Measurements from ENCODE around the gene FAM131A. TPM values are rescaled to one million over a fixed set of nuclear protein-coding genes. Genes with fewer than 3 reads are reported as not detected.

FAM131A gene
- total RNA-seq, 2 experiments from 2014 or later: 2.1 to 3.4 TPM

DNA sequence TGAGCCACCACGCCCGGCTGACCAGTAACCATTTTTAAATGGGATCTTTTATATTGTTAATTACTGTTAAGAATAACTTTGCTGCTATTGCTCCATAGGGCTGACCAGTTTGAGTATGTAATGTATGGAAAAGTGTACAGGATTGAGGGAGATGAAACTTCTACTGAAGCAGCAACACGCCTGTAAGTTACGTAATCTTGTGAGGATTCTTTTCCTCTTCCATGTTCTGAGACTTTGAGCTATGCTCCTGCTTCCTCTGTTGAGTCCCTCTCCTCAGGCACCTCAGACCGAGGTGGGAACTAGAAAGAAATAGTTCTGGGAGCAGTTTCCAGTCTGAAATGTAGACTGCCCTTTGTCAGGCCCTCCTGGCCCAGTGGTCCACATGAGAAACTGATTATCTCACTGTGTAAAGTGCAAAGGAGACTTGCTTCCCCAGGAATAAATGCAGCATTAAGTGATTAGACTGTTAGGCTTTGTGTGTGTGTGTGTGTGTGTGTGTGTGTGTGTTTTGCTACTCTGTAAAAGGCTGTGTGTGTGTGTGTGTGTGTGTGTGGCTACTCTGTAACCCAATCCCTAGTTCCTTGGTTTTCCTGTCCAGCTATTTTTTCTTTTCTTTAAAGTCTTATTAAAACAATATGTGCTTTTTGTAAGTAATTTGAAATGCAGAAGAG lies 29.4 kb downstream of the FAM131A start:
- DNase-seq: no peak
- Mint-ChIP-seq H3K9me3 (no peaks in the 10 kb centered on the region), H3K4me1 (peaks cover 34% of the 10 kb centered on the region), H3K27ac (peak overlapping the region; percentile 74), H3K27me3 (peaks cover 4% of the 10 kb centered on the region), H3K4me3 (no peak overlapping the region), H3K36me3 (peaks cover 41% of the 10 kb centered on the region)

DNA sequence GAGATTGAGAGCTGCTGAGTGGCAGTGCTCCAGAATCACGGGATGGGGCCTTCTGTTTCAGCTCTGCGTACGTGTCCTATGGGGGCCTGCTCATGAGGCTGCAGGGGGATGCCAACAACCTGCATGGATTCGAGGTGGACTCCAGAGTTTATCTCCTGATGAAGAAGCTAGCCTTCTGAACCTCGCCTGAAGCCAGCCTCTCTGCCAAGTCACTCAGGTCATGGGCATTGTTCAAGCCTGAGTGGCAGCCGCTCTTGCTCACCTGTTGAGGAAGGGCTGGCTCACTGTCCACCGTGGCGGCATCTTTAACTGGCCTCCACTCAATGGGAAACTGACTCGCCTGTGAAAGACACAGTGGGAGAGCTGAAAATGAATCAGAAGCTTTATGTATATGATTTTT lies 30.7 kb downstream of the FAM131A start:
- Mint-ChIP-seq H3K4me3 (no peak overlapping the region), H3K4me1 (peaks cover 34% of the 10 kb centered on the region), H3K36me3 (peaks cover 41% of the 10 kb centered on the region), H3K27ac (no peak overlapping the region), H3K9me3 (no peaks in the 10 kb centered on the region), H3K27me3 (peaks cover 3% of the 10 kb centered on the region)
- DNase-seq: no peak

DNA sequence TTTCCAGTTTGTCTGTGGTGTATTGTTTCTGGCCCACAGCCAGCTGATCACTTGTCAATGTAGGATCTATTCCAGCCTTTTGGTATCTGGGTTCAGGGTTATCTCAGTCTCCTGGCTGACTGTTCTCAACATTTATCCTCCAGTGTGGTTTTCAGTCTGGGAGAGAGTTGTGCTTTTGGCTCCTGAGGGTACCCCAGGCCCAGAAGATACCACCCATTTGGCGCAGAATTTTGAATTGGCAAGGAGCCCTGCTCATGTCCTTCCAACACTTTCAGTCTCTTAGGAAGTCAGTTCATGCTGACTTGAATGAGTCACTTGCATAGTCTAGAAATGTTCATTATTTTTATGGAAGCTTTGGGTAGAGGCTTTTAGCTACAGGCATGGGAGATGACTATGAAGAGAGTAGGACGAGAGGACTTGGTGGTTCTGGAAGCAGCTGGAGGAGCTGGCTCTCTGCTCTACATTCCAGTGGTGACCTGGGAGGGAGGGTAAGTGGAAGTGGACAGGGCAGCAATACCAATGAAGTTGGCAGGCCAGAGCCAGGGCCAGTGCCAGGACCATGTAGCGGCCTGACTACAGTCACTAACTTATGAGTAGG lies 31.3 kb downstream of the FAM131A start:
- Mint-ChIP-seq H3K27me3 (no peaks in the 10 kb centered on the region), H3K4me1 (peaks cover 32% of the 10 kb centered on the region), H3K9me3 (no peaks in the 10 kb centered on the region), H3K36me3 (peaks cover 35% of the 10 kb centered on the region), H3K4me3 (no peak overlapping the region), H3K27ac (no peak overlapping the region)
- no peak for DNase-seq

DNA sequence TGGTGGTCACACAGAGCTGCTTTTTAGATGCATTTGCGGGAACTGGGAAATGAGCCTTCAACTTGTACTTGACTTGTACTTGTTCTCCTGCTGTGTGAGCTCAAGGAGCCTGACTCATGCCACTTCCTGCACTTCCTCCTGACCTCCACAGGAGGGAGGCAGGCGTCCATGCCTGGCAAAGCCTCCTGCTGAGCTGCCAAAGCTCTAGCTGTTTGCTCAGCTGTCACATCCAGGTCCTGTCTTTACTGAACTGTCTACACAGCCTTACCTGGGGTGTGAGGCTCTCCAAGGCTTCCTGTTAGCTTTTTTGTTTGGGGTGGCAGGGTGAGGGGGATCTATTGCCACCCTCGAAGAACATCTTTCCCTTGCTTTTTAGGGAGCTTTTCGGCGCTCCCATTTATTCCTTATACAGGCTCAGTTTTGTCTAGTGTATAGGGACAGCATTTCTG lies 34.2 kb downstream of the FAM131A start:
- H3K9me3 Mint-ChIP-seq: no peaks in the 10 kb centered on the region
- H3K36me3 Mint-ChIP-seq: peaks cover 15% of the 10 kb centered on the region

DNA sequence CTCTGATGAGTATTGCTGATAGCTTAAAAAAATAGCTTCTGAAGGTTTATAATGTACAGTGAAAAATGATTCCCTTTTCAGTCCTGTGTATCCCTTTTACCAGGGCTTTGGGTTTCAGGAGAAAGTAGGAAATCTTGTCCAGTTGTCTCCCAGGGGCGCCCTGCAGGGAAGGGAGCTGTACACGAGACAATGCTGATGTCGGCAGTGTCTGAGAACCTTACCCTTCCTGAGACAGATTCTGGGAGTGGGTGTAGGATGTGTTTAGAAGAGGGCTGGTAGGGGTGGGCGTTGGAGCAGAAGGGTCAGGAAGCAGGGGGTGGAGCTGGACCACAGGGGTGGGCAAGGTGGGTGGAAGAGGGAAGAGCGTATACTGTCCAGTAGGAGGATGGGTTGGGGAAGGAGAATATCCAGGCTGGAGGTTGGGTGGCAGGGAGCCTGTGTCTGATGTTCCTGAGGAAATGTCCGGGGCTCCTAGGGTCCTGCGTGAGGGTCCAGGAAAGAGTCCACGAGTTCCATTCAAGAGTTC lies 35.0 kb downstream of the FAM131A start:
- Mint-ChIP-seq H3K4me1 (peaks cover 12% of the 10 kb centered on the region), H3K9me3 (no peaks in the 10 kb centered on the region), H3K27me3 (peaks cover 5% of the 10 kb centered on the region), H3K27ac (no peak overlapping the region), H3K4me3 (no peak overlapping the region), H3K36me3 (peaks cover 8% of the 10 kb centered on the region)
- DNase-seq: no peak

More for the DNA sequence above, 34.2 kb downstream of the FAM131A start:
- Mint-ChIP-seq H3K4me1 (peaks cover 15% of the 10 kb centered on the region), H3K4me3 (no peak overlapping the region), H3K27me3 (peaks cover under 1% of the 10 kb centered on the region), H3K27ac (no peak overlapping the region)
- DNase-seq: peak; percentile 66

DNA sequence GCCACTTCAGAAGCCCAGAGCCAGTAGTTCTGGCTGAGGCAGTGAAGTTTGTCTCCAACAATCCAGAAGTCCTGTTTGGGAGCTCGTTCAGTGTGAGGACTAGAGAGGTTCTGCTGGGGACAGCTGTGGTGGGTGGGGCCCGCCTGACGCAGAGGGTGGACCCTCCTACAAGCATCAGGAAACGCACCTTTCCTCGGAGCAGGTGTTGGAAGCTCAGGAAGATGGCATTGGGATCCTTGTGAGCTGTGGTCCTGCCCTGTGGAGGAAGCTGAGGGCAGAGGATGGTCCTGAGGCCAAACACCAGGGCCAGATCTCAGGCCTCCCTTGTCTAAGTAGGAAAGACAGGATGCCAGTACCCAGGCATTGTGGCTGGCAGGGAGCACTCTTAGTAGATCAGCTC lies 35.5 kb downstream of the FAM131A start:
- Mint-ChIP-seq H3K4me1 (peaks cover 11% of the 10 kb centered on the region), H3K9me3 (no peaks in the 10 kb centered on the region), H3K4me3 (no peak overlapping the region), H3K27ac (no peak overlapping the region), H3K36me3 (peaks cover 8% of the 10 kb centered on the region), H3K27me3 (peaks cover 11% of the 10 kb centered on the region)
- DNase-seq: no peak

DNA sequence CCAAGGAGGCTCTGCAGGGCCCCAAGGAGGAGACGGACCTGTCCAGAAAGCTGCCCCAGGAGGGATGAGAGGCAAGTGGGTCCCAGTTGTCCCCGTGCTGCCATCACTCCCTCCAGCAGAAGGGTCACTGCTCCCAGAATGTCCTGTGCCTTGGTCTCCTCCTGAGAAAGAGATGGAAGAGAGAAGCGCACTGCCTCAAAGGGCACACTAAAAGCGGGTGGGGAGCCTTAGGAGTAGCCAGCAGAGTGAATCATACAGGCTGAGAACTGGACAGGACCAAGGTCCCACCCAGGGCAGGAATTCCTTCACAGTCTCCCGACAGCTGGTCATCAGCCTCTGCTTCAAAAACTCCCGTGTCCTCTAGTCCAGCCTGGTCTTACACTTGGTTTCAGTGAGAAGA lies 36.0 kb downstream of the FAM131A start:
- H3K27ac Mint-ChIP-seq: no peak overlapping the region
- no peak overlapping the region for H3K4me3 Mint-ChIP-seq
- DNase-seq: no peak
- H3K36me3 Mint-ChIP-seq: peaks cover 8% of the 10 kb centered on the region
- peaks cover 9% of the 10 kb centered on the region for H3K4me1 Mint-ChIP-seq
- H3K27me3 Mint-ChIP-seq: peaks cover 16% of the 10 kb centered on the region
- no peaks in the 10 kb centered on the region for H3K9me3 Mint-ChIP-seq

DNA sequence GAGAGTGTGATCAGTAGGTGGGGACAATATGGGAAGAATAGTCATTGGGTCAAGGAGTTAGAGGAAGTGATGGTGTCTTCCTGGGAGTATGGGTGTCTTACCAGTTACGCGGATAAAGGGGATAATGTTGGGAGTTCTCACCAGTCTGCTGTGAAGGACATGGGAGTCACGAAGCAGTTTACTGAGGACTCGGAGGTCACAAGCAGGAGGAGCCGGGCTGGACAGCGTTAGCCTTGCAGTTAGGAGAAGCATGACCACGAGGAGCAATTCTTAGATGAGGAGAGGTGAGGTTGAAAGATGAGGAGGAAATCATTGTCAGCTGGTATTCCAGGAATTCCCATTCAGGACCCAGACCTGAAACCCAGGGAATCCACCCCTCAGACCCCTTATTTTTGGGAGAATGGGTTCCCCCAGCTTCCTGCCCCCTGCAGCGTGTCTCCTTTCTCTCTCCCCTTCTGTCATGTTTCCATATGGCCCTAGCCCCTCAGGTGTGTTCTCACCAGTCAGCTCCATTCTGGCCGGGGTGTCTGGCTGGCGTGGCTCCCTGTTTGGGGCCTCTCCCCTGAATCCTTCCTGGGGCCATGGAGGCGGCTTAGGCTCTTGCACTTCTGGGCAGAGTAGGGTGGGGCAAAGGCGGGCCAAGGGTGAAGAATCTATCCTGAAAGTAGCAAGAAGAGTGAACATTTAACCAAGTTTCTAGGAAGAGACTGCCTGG lies 38.5 kb downstream of the FAM131A start:
- Mint-ChIP-seq H3K36me3 (no peaks in the 10 kb centered on the region), H3K4me1 (peaks cover 5% of the 10 kb centered on the region), H3K27me3 (peaks cover 31% of the 10 kb centered on the region), H3K9me3 (no peaks in the 10 kb centered on the region), H3K27ac (no peak overlapping the region), H3K4me3 (no peak overlapping the region)
- no peak for DNase-seq

DNA sequence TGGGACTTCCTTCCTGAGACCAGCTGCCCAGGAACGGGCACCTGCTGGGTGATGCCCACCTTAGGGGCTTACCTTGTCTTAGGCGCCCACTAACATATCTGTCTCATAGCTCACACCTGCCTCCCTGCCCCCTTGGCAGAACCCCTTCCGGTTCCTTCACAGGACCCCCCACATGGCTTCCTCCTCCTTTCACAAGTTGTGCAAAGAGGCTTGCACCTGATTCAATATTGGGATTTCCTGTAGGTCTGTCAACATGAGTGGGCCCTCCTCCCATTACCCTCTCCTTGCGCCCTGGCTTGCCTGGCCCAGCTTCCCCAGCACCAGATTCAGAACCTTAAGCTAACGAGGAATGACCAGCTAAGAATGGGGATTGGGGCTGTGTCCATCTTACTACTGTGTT lies 40.0 kb downstream of the FAM131A start:
- peaks cover 4% of the 10 kb centered on the region for H3K4me1 Mint-ChIP-seq
- no peaks in the 10 kb centered on the region for H3K9me3 Mint-ChIP-seq
- H3K27ac Mint-ChIP-seq: no peak overlapping the region
- no peak for DNase-seq
- H3K36me3 Mint-ChIP-seq: no peaks in the 10 kb centered on the region
- no peak overlapping the region for H3K4me3 Mint-ChIP-seq
- H3K27me3 Mint-ChIP-seq: peaks cover 45% of the 10 kb centered on the region

DNA sequence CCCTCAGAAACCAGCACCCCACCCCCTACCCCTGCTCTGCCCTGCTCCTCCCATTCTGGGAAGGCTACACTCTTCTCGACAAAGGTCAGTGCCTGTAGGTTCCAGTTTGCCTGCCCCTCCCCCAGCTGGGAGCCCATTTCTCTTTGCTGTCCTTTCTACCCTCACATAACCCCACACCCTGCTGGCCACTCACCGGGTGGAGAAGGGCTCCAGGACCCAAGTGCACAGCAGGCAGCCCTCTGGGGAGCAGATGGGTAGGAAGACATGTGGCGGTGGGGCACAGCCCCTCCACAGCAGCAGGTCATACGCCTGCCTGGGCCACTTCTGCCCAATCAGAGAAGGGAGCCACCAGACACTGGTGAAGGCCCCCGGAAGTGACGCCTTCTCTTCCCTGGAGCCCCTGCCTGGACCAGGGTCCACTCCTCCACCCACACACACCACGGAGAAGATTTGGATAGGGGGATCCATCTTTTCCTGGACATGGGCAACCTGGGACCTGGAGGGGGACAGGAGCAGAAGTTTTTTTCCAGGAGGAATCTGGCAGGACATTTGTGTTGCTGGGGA lies 40.6 kb downstream of the FAM131A start, which contains the start of gene THPO:
Gene THPO (minus strand): TSS at position 326 of the 564 bp plus-strand sequence. CDS start 1,948 bp downstream, outside the sequence.
- DNase-seq: no peak
- no peaks in the 10 kb centered on the region for H3K36me3 Mint-ChIP-seq
- H3K9me3 Mint-ChIP-seq: no peaks in the 10 kb centered on the region
- H3K27ac Mint-ChIP-seq: no peak within 1 kb of the TSS
- peaks cover 51% of the 10 kb centered on the region for H3K27me3 Mint-ChIP-seq
- H3K4me3 Mint-ChIP-seq: no peak within 1 kb of the TSS
- H3K4me1 Mint-ChIP-seq: peaks cover 4% of the 10 kb centered on the region

DNA sequence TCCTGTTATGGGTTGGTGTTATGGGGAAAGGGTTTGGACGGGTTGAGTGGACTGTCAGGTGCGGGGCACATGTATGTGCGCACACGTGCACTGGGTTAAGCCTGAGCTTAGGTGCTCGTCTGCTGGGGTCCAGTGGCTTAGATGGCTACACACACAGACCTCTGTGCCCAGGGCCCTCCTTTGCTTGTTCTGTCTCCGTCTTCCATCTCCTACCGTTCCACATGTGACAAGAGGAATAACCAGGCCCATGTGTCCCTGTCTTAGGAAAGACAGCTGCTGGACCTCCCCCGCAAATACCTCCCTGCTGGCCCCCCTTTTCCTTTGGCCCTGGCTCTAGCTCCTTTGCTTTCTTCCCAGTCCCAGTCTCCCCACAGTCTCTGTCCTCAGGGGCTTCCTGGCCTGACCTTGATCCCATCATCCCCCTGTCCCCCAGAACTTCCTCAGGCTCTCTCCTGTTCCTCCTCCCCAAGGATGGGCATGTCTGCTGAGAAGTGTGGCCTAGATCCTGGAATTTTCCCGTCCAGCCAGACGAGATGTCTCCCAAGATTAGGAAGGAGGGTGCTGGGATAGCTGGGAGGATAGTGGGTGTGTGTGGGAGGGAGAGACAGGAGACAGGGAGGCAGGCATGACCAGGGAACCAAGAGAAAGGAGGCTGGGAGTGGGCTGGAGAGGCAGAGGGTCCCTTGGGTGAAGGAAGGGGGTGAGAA lies 41.4 kb downstream of the FAM131A start:
- peaks cover 4% of the 10 kb centered on the region for H3K4me1 Mint-ChIP-seq
- H3K27ac Mint-ChIP-seq: no peak overlapping the region
- H3K27me3 Mint-ChIP-seq: peaks cover 58% of the 10 kb centered on the region
- no peaks in the 10 kb centered on the region for H3K36me3 Mint-ChIP-seq
- H3K9me3 Mint-ChIP-seq: no peaks in the 10 kb centered on the region
- no peak for DNase-seq
- peak overlapping the region; percentile 60 for H3K4me3 Mint-ChIP-seq

DNA sequence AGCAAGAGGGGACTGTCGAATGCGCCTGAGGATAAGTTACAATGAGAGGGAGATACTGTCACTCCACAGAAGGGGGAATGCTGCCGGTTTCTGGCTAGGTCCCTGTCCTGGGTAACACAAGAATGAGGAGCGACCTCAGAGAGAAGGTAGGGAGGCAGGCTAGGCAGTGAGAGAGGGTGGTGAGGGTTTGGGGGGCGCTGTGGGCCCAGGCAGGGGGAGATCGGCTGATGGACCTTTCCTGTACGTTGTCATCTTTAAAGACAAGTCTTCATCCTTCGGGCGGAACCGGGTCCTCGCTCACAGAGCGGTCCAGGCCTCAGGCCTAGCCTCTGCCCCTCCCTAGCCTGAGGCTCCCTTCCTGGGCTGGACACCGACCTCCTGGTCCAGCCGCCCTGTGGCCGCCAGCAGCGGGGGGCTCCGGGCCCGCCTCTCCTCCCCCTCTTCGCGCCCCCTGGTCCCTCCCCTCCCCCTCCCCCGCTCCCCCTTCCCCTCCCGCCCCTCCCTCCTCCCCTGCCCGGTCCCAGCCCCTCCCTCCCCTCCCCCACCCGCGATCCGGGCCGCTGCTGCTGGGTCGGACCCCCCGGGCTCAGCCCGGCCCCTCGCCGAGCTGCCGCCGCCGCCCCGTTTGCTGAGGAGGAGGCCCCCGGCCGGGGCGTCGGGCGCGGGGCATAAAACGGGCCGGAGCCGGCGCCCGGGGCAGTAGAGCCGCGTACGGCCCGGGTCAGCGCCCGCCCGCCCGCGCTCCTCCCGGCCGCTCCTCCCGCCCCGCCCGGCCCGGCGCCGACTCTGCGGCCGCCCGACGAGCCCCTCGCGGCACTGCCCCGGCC lies 42.2 kb downstream of the FAM131A start, which contains the start of gene CHRD:
Gene CHRD (plus strand): TSS at position 697 of the 827 bp plus-strand sequence. CDS start 265 bp downstream, outside the sequence.
- Mint-ChIP-seq H3K4me3 (peak within 1 kb of the TSS; percentile 60), H3K36me3 (no peaks in the 10 kb centered on the region), H3K27me3 (peaks cover 65% of the 10 kb centered on the region), H3K9me3 (no peaks in the 10 kb centered on the region), H3K27ac (no peak within 1 kb of the TSS), H3K4me1 (peaks cover 4% of the 10 kb centered on the region)
- no peak for DNase-seq

DNA sequence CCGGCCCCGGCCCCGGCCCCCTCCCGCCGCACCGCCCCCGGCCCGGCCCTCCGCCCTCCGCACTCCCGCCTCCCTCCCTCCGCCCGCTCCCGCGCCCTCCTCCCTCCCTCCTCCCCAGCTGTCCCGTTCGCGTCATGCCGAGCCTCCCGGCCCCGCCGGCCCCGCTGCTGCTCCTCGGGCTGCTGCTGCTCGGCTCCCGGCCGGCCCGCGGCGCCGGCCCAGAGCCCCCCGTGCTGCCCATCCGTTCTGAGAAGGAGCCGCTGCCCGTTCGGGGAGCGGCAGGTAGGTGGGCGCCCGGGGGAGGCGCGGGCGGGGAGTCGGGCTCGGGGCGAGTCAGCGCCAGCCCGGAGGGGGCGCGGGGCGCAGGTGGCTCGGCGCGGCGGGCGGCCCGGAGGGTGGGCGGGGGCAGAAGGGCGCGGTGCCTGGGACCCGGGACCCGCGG lies 42.8 kb downstream of the FAM131A start:
- no peaks in the 10 kb centered on the region for H3K36me3 Mint-ChIP-seq
- no peaks in the 10 kb centered on the region for H3K9me3 Mint-ChIP-seq
- H3K4me3 Mint-ChIP-seq: no peak overlapping the region
- DNase-seq: peak; percentile 38
- H3K27ac Mint-ChIP-seq: no peak overlapping the region
- H3K4me1 Mint-ChIP-seq: peaks cover 4% of the 10 kb centered on the region
- H3K27me3 Mint-ChIP-seq: peaks cover 68% of the 10 kb centered on the region

Data from activated naive CD8-positive, alpha-beta T cell treated with anti-CD3 and anti-CD28 coated beads for 36 hours (primary cell).